ENCODE results near the gene STXBP1. TPM values are rescaled to one million over a fixed set of nuclear protein-coding genes. Genes with fewer than 3 reads are reported as not detected.
A peak's percentile ranks its signal among the peaks of the same experiment; 100 is the strongest.

STXBP1 gene
- total RNA-seq, 2 donors from 2014 or later, result 8.2 to 15.8 TPM

DNA sequence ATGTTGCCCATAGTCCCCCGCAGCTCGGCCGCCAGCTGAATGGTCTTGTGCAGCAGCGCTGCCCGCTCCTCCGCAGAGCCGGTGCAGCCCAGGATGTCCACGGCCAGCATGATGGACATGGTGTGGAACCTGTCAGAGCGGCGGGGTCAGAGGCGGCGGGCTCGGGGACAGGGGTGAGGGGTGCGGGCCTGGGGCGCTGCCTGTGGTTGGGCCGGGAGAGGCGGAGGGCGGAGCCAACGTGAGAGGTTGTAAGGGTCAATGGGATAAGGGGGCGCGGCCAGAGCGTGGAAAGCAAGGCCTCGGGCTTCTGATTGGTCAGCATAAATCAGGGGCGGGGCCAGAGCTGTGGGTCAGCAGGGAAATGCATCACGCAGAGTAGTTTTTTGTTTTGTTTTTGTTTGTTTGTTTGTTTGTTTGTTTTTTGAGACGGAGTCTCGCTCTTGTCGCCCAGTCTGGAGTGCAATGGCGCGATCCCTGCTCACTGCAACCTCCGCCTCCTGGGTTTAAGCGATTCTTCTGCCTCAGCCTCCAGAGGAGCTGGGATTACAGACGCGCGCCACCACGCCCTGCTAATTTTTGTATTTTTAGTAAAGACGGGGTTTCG is 129.9 kb downstream of the STXBP1 start:
- Histone ChIP-seq H3K4me1 (no peaks in the 10 kb centered on the region), H3K27me3 (no peaks in the 10 kb centered on the region), H3K9ac (ENCODE audit: low read depth in 2 of 2, low read length in 2 of 2) (no peak overlapping the region), H3K4me3 (no peak overlapping the region), H3K36me3 (no peaks in the 10 kb centered on the region), H3K9me3 (no peaks in the 10 kb centered on the region), H3K27ac (no peak overlapping the region)
- peak; percentile 80 for DNase-seq
- TF ChIP-seq, protein P1, sequence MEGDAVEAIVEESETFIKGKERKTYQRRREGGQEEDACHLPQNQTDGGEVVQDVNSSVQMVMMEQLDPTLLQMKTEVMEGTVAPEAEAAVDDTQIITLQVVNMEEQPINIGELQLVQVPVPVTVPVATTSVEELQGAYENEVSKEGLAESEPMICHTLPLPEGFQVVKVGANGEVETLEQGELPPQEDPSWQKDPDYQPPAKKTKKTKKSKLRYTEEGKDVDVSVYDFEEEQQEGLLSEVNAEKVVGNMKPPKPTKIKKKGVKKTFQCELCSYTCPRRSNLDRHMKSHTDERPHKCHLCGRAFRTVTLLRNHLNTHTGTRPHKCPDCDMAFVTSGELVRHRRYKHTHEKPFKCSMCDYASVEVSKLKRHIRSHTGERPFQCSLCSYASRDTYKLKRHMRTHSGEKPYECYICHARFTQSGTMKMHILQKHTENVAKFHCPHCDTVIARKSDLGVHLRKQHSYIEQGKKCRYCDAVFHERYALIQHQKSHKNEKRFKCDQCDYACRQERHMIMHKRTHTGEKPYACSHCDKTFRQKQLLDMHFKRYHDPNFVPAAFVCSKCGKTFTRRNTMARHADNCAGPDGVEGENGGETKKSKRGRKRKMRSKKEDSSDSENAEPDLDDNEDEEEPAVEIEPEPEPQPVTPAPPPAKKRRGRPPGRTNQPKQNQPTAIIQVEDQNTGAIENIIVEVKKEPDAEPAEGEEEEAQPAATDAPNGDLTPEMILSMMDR (IDR thresholded peaks at IDR 0.05), result no peak
- intact Hi-C loops (cut with DNase I), result no loop called here

Other genes with a start within 250 kb of the STXBP1 start
- 10 to 100 TPM; 20.4 to 33.6 TPM for gene SLC2A8, start 215.1 kb upstream of the STXBP1 start, total RNA-seq
- 1 to 10 TPM; 5.8 to 6.4 TPM for gene ZNF79, start 187.9 kb upstream of the STXBP1 start, total RNA-seq
- gene RPL12, start 160.9 kb upstream of the STXBP1 start, total RNA-seq, result 100 to 1,000 TPM; 916 to 973 TPM
- gene LRSAM1, start 160.8 kb upstream of the STXBP1 start, total RNA-seq, result 10 to 100 TPM; 14.7 to 15.6 TPM
- under 1 TPM in 1 of 2 donors, not detected in 1; 0.12 TPM for gene CFAP157, start 94.7 kb downstream of the STXBP1 start, total RNA-seq
- 10 to 100 TPM in 1 of 2 donors, 1 to 10 TPM in 1; 8.9 to 23.8 TPM for gene PTRH1, start 103.4 kb downstream of the STXBP1 start, total RNA-seq
- under 1 TPM; 0.05 to 0.07 TPM for gene TTC16, start 103.8 kb downstream of the STXBP1 start, total RNA-seq
- 10 to 100 TPM; 25.8 to 29.8 TPM for gene TOR2A, start 123.0 kb downstream of the STXBP1 start, total RNA-seq
- 1 to 10 TPM; 3.5 TPM for gene SH2D3C, start 166.4 kb downstream of the STXBP1 start, total RNA-seq
- gene CDK9, start 173.8 kb downstream of the STXBP1 start, total RNA-seq, result 10 to 100 TPM; 64.0 to 77.7 TPM
- gene FPGS, start 190.6 kb downstream of the STXBP1 start, total RNA-seq, result 10 to 100 TPM; 31.6 to 55.1 TPM
- gene ENG, start 242.4 kb downstream of the STXBP1 start, total RNA-seq, result 10 to 100 TPM; 15.4 to 34.5 TPM